NCI-H1048 (cell line): ENCODE data around the gene RGS6.

Experiments used
- DNase-seq: peaks from one replicate; lab custom pipeline; 2025; lab: John Stamatoyannopoulos, UW

Gene RGS6

GRCh38 chr14:72525087-72525915 is 593.1 kb downstream of the RGS6 start:
- DNase-seq: no peak

- no peak for DNase-seq
Observed at GRCh38 chr14:72527591-72527990, 595.4 kb downstream of the RGS6 start.

DNA sequence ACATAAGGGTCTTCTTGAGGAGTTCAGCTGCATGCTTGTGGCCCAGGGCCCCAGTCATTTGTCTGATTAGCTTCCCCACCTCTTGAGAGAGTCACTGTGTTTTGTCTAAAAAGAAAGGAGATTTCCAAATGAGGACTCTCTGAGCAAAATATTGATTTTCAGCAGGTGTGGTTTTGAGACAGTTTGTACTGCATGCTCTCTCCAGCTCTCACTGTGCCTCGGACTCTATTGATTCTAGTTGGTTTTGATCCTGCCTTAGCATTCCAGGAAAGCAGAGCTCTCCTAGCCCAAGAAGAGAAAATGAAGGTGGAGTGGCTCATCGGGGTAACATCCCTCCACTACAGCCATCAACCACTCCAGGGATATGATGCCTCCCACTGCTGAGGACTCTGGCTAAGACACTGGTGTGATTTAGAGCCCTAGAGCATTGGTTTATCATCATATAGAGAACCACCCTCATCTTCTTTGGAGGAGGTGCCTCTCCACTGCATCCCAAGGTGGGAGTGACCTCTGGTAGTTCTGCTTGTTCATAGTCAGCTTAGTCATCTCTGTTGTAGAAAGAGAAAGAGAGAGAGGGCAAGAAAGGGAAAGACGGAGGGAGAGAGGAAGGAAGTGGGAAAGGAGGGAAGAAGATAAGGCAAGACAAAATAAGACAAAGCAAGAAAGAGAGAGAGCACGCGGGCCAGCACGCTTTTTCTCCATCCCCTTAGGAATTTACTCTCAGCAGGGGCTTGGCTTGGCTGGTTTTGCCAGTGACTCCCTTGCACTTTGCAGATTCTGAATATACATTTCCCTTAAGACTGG is 596.0 kb downstream of the RGS6 start:
- DNase-seq: no peak

DNA sequence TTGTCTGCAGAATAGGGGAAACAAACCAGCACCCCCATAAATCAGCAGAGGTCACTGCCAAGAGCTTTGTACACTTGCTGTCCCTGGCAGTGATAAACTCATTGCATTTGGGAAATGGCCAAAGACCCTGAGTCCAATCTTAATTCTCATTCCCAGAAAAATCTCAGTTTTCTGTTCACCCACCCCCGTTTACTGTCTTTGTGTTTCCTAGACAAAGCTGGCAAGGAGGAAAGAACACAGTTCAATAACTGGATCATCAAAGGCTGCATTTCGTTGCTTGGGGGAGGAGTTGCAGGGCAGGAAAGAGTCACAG is 596.6 kb downstream of the RGS6 start:
- DNase-seq: no peak

DNA sequence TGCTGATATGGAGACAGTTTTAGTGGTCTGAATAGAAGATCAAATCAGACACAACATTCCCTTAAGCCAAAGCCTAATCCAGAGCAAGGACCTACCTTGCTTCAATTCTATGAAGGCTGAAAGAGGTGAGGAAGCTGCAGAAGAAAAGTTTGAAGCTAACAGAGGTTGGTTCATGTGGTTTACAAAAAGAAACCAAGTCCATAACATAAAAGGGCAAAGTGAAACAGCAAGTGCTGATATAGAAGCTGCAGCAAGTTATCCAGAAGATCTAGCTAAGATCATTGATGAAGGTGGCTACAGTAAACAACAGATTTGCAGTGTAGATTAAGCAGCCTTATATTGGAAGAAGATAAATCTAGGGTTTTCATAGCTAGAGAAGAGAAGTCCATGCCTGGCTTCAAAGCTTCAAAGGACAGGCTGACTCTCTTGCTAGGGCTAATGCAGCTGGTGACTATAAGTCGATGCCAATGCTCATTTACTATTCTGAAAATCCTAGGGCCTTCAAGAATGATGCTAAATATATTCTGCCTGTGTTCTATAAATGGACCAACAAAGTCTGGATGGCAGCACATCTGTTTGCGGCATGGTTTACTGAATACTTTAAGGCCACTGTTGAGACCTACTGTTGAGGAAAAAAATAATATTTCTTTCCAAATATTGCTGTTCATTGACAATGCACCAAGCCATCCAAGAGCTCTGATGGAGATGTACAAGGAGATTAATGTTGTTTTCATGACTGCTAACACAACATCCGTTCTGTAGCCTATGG is 600.6 kb downstream of the RGS6 start:
- DNase-seq: no peak

DNA sequence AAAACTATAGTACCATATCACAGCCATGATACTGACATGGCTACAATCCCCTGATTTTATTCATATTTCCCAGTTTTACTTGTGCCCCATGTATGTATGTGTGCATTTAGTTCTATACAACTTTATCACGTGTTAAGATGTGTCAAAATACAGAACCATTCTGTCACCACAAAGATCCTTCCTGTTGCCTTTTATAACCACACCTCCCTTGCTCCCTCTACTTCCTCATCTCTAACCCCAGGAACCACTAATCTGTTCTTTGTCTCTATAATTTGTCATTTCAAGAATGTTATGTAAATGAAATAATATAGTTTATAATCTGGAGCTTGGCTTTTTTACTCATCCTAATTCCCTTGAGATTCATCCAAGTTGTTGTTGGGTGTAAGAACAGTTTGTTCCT is 603.3 kb downstream of the RGS6 start:
- DNase-seq: no peak

DNA sequence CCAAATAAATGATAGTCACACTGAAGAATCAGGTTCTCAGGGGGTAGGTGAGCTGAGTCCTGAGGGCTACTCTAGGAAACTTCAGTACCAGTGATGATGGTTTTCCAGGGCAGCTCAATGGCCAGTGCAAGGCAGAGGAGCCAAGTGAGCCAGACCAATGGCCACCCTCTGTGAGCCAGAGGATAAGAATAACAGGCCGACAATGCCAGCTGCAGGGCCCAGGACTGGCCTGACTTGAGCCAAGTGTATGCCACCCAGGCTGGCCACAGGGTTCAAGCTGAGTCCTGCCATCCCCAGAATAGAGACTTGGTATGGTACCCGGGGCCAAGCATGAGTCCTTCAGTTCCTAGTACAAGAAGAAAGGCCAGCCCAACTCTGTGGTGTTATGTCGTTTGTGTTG is 606.2 kb downstream of the RGS6 start:
- no peak for DNase-seq

DNA sequence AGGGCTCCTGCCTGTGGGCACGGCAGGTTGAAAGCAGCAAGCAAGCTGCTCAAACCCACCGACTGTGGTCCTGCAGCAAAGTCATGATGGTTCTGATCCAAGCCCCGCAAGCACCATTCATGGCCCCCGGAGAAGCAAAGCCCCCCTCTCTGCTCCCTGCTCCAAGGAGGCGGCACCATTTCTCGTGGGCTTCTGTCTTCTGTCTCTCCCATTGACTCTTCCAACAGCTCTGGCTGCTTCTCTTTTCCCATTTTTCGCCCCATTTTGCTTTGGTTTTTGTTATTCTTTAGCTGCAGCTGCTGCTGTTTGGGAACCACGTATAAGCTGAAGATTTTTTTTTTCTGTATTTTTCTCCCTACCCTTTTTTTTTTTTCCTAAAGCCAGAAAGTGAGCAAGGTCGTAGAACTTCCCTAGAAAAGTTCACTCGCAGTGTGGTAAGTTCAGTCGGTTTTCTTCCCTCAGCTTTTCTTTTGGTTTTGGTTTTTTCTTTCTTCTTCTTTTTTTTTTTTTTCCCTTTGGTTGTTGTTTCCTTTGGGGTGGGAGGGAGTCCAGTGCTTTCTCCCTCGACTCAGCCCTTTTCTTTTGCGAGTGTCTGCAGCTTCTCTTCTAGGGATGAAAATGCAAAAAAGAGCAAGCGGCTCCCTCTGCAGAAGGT is 607.6 kb downstream of the RGS6 start:
- no peak for DNase-seq

DNA sequence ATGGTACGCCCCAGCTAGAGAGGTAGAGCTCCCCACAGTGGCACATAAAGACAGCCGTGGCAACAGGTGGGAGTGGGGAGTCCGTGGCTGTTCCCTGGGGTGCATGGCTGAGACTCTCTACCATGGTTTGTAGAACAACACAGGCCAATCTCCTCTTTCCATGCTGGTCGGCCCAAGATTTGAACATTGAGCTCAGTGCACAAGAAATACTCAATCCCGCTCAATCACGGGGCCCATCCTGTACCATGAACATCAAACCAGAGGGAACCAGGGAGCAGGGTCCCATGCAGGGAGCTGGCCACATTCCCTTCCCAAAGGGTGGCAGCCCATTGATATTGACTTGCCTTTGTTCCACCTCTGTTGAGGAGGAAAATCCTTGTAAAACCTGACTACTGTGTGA is 608.6 kb downstream of the RGS6 start:
- DNase-seq: no peak

DNA sequence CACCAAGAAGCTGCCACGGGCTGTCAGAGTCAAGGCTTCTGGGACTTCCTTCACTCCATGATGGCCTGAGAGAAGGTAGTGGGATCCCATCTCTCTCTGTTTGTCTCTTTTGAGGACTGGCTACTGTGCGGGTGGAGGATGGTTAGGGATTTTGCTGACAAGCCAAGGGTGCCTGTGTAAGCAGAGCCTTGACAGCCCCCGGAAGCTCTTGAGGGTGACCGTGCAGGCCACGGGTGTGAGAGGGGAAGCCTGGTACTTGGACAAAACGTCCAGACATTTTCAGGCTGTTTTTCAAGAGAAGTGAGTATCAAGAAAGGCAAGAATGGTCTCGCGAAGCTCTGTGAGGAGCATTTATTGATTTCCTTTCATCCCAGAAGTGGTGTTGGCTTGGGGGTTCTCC is 609.3 kb downstream of the RGS6 start:
- DNase-seq: no peak

- no peak for DNase-seq
Observed at GRCh38 chr14:72543341-72543740, 611.1 kb downstream of the RGS6 start.

GRCh38 chr14:72544615-72545387 is 612.6 kb downstream of the RGS6 start:
- DNase-seq: no peak

DNA sequence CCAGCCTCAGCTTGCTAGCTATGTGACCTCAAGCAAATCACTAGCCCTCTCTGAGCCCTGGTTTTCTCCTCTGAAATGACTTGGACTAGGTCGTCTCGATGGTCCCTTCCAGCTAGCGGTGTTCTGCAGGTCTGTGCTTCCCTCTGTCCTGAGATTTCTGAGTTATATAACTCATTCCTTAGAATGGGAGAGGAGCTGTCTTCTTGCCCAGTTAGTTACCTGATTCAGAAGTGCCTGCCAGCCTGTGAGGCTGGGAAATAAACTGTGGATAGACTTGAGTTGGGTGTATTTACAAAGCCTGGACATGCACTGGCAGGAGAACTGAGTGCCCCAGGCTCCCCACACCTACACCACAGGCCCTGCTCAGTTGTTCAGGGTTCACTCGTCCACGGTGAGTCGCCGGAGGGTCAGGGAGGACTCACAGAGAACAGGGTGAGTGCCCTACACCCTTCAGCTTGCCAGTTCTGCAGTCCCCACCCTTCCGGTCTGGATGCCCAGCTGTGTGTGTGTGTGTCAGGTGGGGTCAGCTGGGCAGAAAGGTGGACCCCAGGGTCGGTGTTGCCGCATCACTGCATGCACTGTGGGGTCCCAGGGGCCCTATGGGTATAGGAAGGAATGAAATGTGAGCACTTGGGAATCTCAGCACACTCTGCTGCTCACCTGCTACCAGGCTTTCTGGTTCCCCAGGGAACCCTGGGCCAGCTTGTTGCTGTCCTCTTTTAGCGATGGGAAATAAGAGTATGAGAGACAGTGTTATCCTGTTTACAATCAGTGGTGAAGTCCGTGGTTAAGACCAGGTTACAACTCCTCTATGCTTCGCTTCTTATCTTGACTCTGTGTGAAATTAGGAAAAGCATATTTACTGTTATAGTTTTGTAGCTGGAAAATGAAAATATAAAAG is 613.4 kb downstream of the RGS6 start:
- DNase-seq: no peak

- no peak for DNase-seq
Observed at GRCh38 chr14:72546344-72547016, 614.3 kb downstream of the RGS6 start.

DNA sequence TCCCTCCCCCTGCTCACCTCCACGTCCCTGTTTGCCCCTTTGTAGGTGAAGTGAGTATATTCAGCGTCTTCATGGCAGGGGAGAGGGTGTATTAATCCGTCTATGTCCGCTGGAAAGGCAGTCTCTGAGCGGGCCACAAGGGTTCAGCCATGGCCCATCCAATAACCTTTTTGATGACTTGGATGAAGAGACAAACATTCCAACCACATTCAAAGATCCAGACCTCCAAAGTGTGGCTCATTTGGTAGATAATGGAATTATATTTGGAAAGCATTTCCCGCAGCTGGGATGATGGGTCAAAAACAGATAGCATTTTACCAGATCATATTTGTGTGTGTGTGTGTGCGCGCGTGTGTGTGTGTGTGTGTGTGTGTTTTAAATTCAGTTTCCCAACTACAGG is 615.8 kb downstream of the RGS6 start:
- no peak for DNase-seq

GRCh38 chr14:72549026-72549425 is 616.8 kb downstream of the RGS6 start:
- DNase-seq: no peak

DNA sequence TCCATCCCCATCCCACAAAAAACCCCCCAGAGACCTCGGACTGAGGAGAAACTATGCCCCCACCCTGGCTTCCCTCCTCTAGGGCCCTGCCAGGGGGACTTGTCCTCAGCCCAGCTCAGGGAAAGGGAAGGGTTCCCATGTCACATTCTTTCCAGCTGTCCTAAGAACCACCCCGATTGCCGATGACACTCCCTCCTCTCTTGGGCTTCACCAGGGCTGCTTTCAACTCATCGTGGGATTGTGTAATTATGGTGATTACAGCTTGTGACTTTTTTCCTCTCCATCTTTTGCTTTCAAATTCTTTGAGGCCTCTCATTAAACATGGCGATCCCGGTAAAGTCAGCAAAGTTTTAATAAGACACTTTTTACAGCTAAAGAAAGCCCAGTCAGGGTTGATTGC is 617.6 kb downstream of the RGS6 start:
- no peak for DNase-seq

DNA sequence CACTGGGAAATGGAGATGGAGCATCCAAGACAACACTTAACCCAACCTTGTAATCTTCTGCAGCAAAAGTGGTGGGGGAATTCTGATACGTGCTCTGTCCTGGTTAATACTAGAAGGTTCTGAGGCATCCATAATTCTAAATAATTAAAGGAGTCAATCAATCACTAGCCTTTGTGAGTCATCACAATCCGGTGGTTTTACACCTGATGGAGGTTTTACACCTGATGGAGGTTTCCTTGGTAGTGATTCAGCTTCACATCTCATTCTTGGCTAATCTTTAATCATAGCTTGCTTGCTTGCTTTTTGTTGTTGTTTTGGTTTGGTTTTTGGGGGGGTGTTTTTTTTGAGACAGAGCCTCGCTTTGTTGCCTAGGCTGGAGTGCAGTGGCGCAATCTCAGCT is 618.3 kb downstream of the RGS6 start:
- DNase-seq: no peak

GRCh38 chr14:72552236-72552635 is 620.0 kb downstream of the RGS6 start:
- no peak for DNase-seq

DNA sequence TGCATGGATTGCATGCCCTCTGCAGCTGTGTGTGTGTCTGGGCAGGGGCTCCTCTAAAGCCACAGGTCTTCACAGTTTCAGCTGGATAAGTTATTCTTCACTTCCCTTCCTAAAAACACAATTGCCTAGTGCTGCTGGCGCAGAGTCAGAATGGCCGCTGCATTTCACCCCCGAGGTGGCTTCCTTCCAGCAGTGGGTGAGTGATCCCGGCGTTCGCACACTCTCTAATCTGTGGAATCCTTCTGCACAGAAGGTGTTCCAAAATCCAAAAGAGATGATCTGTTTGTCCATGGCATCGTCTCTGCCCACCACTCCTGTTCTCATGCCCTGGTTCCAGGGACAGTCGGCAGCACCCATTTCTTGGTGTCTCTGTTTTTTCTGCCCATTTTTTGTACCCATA is 620.9 kb downstream of the RGS6 start:
- no peak for DNase-seq
